ENCODE data around the gene UTY.

DNA sequence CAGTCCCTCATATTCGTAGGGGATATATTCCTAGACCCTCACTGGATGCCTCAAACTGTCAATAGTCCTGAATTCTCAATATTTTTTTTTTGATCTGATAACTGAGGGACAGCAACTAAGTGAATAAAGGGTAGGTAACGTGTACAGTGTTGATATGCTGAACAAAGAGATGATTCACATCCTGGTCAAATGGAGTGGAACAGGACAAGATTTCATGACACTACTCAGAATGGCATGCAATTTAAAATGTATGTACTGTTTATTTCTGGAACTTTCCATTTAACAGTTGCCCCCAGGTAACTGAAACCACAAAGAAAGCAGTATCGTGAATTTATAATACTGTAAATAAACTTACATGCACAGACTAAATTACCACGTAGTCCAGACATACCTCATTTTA, 128.4 kb downstream of the UTY start:
- TF ChIP-seq, protein P1, sequence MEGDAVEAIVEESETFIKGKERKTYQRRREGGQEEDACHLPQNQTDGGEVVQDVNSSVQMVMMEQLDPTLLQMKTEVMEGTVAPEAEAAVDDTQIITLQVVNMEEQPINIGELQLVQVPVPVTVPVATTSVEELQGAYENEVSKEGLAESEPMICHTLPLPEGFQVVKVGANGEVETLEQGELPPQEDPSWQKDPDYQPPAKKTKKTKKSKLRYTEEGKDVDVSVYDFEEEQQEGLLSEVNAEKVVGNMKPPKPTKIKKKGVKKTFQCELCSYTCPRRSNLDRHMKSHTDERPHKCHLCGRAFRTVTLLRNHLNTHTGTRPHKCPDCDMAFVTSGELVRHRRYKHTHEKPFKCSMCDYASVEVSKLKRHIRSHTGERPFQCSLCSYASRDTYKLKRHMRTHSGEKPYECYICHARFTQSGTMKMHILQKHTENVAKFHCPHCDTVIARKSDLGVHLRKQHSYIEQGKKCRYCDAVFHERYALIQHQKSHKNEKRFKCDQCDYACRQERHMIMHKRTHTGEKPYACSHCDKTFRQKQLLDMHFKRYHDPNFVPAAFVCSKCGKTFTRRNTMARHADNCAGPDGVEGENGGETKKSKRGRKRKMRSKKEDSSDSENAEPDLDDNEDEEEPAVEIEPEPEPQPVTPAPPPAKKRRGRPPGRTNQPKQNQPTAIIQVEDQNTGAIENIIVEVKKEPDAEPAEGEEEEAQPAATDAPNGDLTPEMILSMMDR (IDR thresholded peaks at IDR 0.05; ENCODE audit: low read length): no peak
- TF ChIP-seq EZH2 (IDR thresholded peaks at IDR 0.05; ENCODE audit: borderline replicate concordance, low read length): no peak
